PC-3 (cell line): Measurements from ENCODE around the gene CCDC34.

Experiments
- EZH2phosphoT487 ChIP-seq: fragments of 300-600 bp; sonication (generic); IDR thresholded peaks from 2 replicates; pipeline ENCODE4 v1.6.1; 2018; ENCODE audit warnings: mild to moderate bottlenecking, antibody characterized with exemption, low read length, borderline replicate concordance
- TF ChIP-seq, protein P1 (sequence below): fragments of 300-600 bp; sonication (generic); conservative IDR thresholded peaks from 2 replicates; pipeline ENCODE4 v1.5.1; 2017; ENCODE audit warnings: antibody characterized with exemption, low read depth, mild to moderate bottlenecking, low read length

DNA sequence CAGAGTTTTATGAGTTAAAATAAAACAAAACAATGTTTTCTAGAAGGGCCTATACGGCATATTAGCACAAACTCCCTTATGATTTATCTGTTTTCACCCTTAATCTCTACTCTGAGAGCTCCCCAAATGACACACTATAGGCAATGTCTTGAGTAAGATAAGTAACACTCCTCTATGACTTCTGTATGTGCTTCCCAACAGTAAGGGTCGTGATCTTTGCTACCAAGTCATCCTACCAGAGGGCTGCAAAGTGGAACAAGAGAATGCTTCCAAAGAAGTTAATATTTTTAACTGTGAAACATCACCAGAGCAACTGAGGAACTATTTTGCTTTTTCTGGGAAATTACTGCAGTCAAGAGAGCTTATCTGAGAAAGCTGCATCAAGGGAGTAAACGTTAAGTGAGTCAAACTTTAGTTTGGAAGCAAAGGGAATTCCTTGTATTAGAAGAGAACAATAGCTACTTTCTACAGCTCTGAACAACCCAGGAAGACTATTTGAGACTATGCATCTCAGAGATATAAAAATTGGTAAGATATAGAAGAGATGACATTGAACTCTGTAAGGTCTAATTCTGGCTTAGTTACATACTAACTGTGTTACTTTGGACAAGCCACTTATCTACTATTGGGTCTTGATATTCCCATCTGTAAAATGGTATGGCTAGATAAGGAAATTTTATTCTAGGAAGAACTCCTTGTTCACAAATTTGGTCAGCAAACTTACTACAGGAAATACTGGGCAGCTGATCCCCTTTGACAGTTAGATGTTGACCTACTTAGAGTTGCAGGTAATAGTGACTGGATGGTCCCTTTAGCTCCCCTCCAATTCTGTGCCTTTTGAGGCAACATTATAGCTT, 43.7 kb upstream of the CCDC34 start:
- TF ChIP-seq, protein P1, sequence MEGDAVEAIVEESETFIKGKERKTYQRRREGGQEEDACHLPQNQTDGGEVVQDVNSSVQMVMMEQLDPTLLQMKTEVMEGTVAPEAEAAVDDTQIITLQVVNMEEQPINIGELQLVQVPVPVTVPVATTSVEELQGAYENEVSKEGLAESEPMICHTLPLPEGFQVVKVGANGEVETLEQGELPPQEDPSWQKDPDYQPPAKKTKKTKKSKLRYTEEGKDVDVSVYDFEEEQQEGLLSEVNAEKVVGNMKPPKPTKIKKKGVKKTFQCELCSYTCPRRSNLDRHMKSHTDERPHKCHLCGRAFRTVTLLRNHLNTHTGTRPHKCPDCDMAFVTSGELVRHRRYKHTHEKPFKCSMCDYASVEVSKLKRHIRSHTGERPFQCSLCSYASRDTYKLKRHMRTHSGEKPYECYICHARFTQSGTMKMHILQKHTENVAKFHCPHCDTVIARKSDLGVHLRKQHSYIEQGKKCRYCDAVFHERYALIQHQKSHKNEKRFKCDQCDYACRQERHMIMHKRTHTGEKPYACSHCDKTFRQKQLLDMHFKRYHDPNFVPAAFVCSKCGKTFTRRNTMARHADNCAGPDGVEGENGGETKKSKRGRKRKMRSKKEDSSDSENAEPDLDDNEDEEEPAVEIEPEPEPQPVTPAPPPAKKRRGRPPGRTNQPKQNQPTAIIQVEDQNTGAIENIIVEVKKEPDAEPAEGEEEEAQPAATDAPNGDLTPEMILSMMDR, result no peak
- TF ChIP-seq EZH2phosphoT487, result no peak
